Mesothelial cell of epicardium (in vitro differentiated cells): ENCODE data around the gene GALNT11. TPM values are rescaled to one million over a fixed set of nuclear protein-coding genes. Genes with fewer than 3 reads are reported as not detected.

Source experiments
- DNase-seq, 2 experiments: peaks; one replicate each; pipeline ENCODE4 v3.0.0; 2021; ENCODE audit warnings: low spot score in 2 of 2; ENCODE audit not compliant: unreplicated experiment in 2 of 2
- H3K27ac Mint-ChIP-seq: 2 replicates; pipeline ENCODE4 v1.8.0; 2021; ENCODE audit warnings: mixed read lengths
- H3K27me3 Mint-ChIP-seq: 2 replicates; pipeline ENCODE4 v1.8.0; 2021; ENCODE audit warnings: low read depth, mixed read lengths
- H3K36me3 Mint-ChIP-seq: 2 replicates; pipeline ENCODE4 v1.8.0; 2021; ENCODE audit warnings: mixed read lengths
- H3K4me1 Mint-ChIP-seq: 2 replicates; pipeline ENCODE4 v1.8.0; 2021; ENCODE audit warnings: mixed read lengths
- H3K4me3 Mint-ChIP-seq: 2 replicates; pipeline ENCODE4 v1.8.0; 2021; ENCODE audit warnings: mild to moderate bottlenecking, moderate library complexity, mixed read lengths
- H3K9me3 Mint-ChIP-seq: 2 replicates; pipeline ENCODE4 v1.8.0; 2021; ENCODE audit warnings: mixed read lengths
- total RNA-seq: library from RNA; stranded (reverse); gene quantifications from 3 replicates; pipeline ENCODE4 v1.2.1, GENCODE V29; 2021
- TF ChIP-seq, protein P1 (sequence below): fragments of 200-600 bp; sonication (generic); IDR thresholded peaks from one replicate; pipeline ENCODE4 v1.5.0; 2021; ENCODE audit warnings: antibody characterized with exemption; ENCODE audit not compliant: unreplicated experiment

The GALNT11 gene
- 37.9 to 39.7 TPM (median 38.7 TPM) in 3 replicates for total RNA-seq

DNA sequence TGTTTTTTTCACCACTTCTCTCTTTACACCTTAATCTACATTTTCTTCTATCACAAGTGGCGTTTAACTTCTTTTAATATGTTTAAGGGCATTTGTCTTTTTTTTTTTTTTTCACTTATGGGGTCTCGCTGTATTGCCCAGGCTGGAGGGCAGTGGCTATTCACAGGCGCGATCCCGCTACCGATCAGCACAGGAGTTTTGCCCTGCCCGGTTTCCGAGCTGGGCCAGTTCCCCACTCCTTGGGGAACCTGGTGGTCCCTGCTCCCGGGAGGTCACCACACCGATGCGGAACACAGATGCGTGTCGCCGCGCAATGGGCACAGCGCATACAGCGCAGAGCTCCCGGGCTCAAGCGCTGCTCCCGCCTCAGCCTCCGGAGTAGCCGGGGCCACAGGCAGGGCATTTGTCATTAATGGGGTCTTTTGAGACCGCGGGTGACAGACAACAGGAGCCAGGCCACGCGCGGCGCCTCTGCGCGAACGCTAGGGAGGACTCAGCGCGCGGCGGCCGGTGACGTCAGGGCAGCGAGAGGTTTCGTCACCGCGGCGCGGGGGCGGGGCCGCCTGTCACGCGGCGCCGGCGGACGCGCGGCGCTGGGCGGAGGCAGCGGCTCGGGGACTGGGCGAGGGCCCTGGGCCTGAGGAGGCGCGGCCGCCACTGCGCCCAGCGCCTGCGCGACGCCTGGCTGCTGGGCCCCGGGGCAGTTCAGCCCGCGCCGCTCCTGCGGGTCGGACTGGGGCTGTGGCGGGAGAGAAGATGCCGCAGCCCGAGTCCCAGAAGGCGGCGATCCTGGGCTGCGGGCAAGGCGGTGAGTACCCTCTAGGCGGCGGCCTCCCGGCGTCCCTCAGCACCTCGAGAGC lies at the start of gene GALNT11:
Gene GALNT11, plus strand, starts transcription at position 598 of the 860 bp plus-strand sequence. CDS start 68,554 bp downstream, outside the sequence.
- Mint-ChIP-seq H3K9me3 (peaks cover 9% of the 10 kb centered on the region), H3K4me3 (peak within 1 kb of the TSS; percentile 88), H3K27ac (peak within 1 kb of the TSS; percentile 89), H3K36me3 (peaks cover 20% of the 10 kb centered on the region), H3K4me1 (peaks cover 8% of the 10 kb centered on the region), H3K27me3 (peaks cover 2% of the 10 kb centered on the region)
- DNase-seq, result peak; percentile 78 to 90
- TF ChIP-seq, protein P1, sequence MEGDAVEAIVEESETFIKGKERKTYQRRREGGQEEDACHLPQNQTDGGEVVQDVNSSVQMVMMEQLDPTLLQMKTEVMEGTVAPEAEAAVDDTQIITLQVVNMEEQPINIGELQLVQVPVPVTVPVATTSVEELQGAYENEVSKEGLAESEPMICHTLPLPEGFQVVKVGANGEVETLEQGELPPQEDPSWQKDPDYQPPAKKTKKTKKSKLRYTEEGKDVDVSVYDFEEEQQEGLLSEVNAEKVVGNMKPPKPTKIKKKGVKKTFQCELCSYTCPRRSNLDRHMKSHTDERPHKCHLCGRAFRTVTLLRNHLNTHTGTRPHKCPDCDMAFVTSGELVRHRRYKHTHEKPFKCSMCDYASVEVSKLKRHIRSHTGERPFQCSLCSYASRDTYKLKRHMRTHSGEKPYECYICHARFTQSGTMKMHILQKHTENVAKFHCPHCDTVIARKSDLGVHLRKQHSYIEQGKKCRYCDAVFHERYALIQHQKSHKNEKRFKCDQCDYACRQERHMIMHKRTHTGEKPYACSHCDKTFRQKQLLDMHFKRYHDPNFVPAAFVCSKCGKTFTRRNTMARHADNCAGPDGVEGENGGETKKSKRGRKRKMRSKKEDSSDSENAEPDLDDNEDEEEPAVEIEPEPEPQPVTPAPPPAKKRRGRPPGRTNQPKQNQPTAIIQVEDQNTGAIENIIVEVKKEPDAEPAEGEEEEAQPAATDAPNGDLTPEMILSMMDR, result no peak

DNA sequence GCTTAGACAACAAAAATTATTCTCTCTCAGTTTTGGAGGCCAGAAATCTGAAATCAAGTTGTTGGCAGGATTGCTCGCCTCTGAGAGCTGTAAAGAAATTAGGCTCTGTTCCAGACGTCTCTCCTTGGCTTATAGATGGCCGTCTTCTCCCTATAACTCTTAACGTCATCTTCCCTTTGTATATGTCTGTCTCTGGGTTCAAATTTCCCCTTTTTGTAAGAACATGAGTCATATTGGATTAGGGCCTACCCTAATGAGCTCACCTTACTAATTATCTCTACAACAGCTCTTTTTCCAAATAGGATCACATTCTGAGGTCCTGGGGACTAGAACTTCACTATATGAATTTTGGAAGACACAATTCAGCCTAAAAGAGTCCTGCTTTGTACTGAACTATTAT lies 46.9 kb upstream of the GALNT11 start:
- peaks cover under 1% of the 10 kb centered on the region for H3K9me3 Mint-ChIP-seq
- no peak overlapping the region for H3K4me3 Mint-ChIP-seq
- no peak overlapping the region for H3K27ac Mint-ChIP-seq
- TF ChIP-seq, protein P1, result no peak
- peaks cover 11% of the 10 kb centered on the region for H3K27me3 Mint-ChIP-seq
- no peaks in the 10 kb centered on the region for H3K36me3 Mint-ChIP-seq
- no peaks in the 10 kb centered on the region for H3K4me1 Mint-ChIP-seq
- no peak for DNase-seq

GRCh38 chr7:151981223-151981622 lies 44.3 kb upstream of the GALNT11 start:
- DNase-seq, result no peak
- Mint-ChIP-seq H3K36me3 (no peaks in the 10 kb centered on the region), H3K4me3 (no peak overlapping the region), H3K27ac (no peak overlapping the region), H3K4me1 (no peaks in the 10 kb centered on the region), H3K27me3 (peaks cover 5% of the 10 kb centered on the region), H3K9me3 (no peaks in the 10 kb centered on the region)
- TF ChIP-seq, protein P1, result no peak

GRCh38 chr7:151982806-151983205 lies 42.7 kb upstream of the GALNT11 start:
- H3K4me1 Mint-ChIP-seq, result no peaks in the 10 kb centered on the region
- H3K27ac Mint-ChIP-seq, result no peak overlapping the region
- peaks cover 8% of the 10 kb centered on the region for H3K27me3 Mint-ChIP-seq
- no peaks in the 10 kb centered on the region for H3K9me3 Mint-ChIP-seq
- H3K36me3 Mint-ChIP-seq, result no peaks in the 10 kb centered on the region
- TF ChIP-seq, protein P1, result no peak
- no peak for DNase-seq
- H3K4me3 Mint-ChIP-seq, result no peak overlapping the region

- Mint-ChIP-seq H3K4me3 (no peak overlapping the region), H3K27me3 (peaks cover 8% of the 10 kb centered on the region), H3K27ac (no peak overlapping the region), H3K36me3 (no peaks in the 10 kb centered on the region), H3K4me1 (no peaks in the 10 kb centered on the region), H3K9me3 (no peaks in the 10 kb centered on the region)
- DNase-seq, result no peak
- TF ChIP-seq, protein P1, result no peak
These were observed 40.9 kb upstream of the GALNT11 start for GRCh38 chr7:151984612-151985011.
